Measurements from ENCODE around the gene SPINT4.

- no peak for TF ChIP-seq CTCF (IDR thresholded peaks at IDR 0.05)
- no peak for TF ChIP-seq POLR2A (IDR thresholded peaks at IDR 0.05)
Measured at GRCh38 chr20:45751721-45752120, 29.6 kb downstream of the SPINT4 start.
